KMS-11 (cell line): ENCODE measurements around the gene C15orf62.
A peak's percentile ranks its signal among the peaks of the same experiment; 100 is the strongest.

Experiments
- H2AFZ ChIP-seq: fragments of 200-600 bp; sonication (generic); 2 replicates; pipeline ENCODE4 v1.6.1; 2016; ENCODE audit warnings: antibody characterized with exemption, mixed run types, low read depth
- H3K27ac ChIP-seq: fragments of 200-600 bp; sonication (generic); 2 replicates; pipeline ENCODE4 v1.6.1; 2016; ENCODE audit warnings: mild to moderate bottlenecking, mixed run types
- H3K27me3 ChIP-seq: fragments of 200-600 bp; sonication (generic); 2 replicates; pipeline ENCODE4 v1.6.1; 2017; ENCODE audit warnings: mild to moderate bottlenecking, low read depth, mixed run types, moderate library complexity; ENCODE audit not compliant: insufficient read depth
- H3K36me3 ChIP-seq: fragments of 200-600 bp; sonication (generic); 2 replicates; pipeline ENCODE4 v1.6.1; 2017; ENCODE audit warnings: mild to moderate bottlenecking, mixed run types; ENCODE audit not compliant: insufficient read depth
- H3K4me1 ChIP-seq: fragments of 200-600 bp; sonication (generic); 2 replicates; pipeline ENCODE4 v1.6.1; 2016; ENCODE audit warnings: mild to moderate bottlenecking, low read depth, mixed run types; ENCODE audit not compliant: poor library complexity, severe bottlenecking
- H3K4me2 ChIP-seq: fragments of 200-600 bp; sonication (generic); 2 replicates; pipeline ENCODE4 v1.7.0; 2016; ENCODE audit warnings: mild to moderate bottlenecking, mixed run types
- H3K4me3 ChIP-seq: fragments of 200-600 bp; sonication (generic); IDR thresholded peaks from 2 replicates; pipeline ENCODE4 v1.6.1; 2017; ENCODE audit warnings: low read depth, low read length, mixed read lengths; ENCODE audit not compliant: insufficient read depth
- H3K79me2 ChIP-seq: fragments of 200-600 bp; sonication (generic); 2 replicates; pipeline ENCODE4 v1.6.1; 2016; ENCODE audit warnings: low read depth, mixed run types; ENCODE audit not compliant: insufficient read depth
- H3K9ac ChIP-seq: fragments of 200-600 bp; sonication (generic); 2 replicates; pipeline ENCODE4 v1.6.1; 2016; ENCODE audit warnings: mild to moderate bottlenecking, mixed run types
- H4K20me1 ChIP-seq: fragments of 200-600 bp; sonication (generic); 2 replicates; pipeline ENCODE4 v1.6.1; 2016; ENCODE audit warnings: mild to moderate bottlenecking, mixed run types; ENCODE audit not compliant: insufficient read depth
- CTCF ChIP-seq: fragments of 200-600 bp; sonication (generic); conservative IDR thresholded peaks from 2 replicates; pipeline ENCODE4 v1.6.1; 2017; ENCODE audit warnings: low read depth, mild to moderate bottlenecking, antibody characterized with exemption, low read length, moderate library complexity, mixed read lengths

The C15orf62 gene

GRCh38 chr15:40775740-40776536 is 6.2 kb downstream of the C15orf62 start:
- H3K27me3 ChIP-seq, result no peaks in the 10 kb centered on the region
- H3K36me3 ChIP-seq, result no peaks in the 10 kb centered on the region
- no peaks in the 10 kb centered on the region for H3K79me2 ChIP-seq
- H3K4me3 ChIP-seq, result no peak overlapping the region
- H3K27ac ChIP-seq, result peak overlapping the region; percentile 66; the same call in 1 of the 2 replicates
- peak overlapping the region; percentile 88 for H3K4me2 ChIP-seq
- TF ChIP-seq CTCF, result no peak
- no peaks in the 10 kb centered on the region for H4K20me1 ChIP-seq
- H3K4me1 ChIP-seq, result peaks cover 30% of the 10 kb centered on the region
- no peak overlapping the region for H2AFZ ChIP-seq
- peak overlapping the region; percentile 61; the same call in 1 of the 2 replicates for H3K9ac ChIP-seq

- Histone ChIP-seq H3K4me1 (peaks cover 30% of the 10 kb centered on the region), H3K79me2 (no peaks in the 10 kb centered on the region), H4K20me1 (no peaks in the 10 kb centered on the region), H3K27ac (peak overlapping the region; percentile 66), H2AFZ (peak overlapping the region; percentile 32; the same call in 1 of the 2 replicates), H3K27me3 (no peaks in the 10 kb centered on the region), H3K9ac (peak overlapping the region; percentile 61), H3K36me3 (no peaks in the 10 kb centered on the region), H3K4me2 (peak overlapping the region; percentile 88), H3K4me3 (no peak overlapping the region)
- TF ChIP-seq CTCF, result no peak
Measured at GRCh38 chr15:40776537-40777141, 6.9 kb downstream of the C15orf62 start.

GRCh38 chr15:40782609-40783227 is 12.9 kb downstream of the C15orf62 start:
- Histone ChIP-seq H4K20me1 (no peaks in the 10 kb centered on the region), H3K4me3 (no peak overlapping the region), H3K27me3 (no peaks in the 10 kb centered on the region), H3K36me3 (no peaks in the 10 kb centered on the region), H3K9ac (no peak overlapping the region), H2AFZ (0 out of 2 replicates have a peak overlapping the region, but pooled peaks have one; percentile 2), H3K27ac (no peak overlapping the region), H3K4me1 (peaks cover 53% of the 10 kb centered on the region), H3K79me2 (no peaks in the 10 kb centered on the region; the same call in 1 of the 2 replicates), H3K4me2 (peak overlapping the region; percentile 54)
- peak; percentile 79 for TF ChIP-seq CTCF

GRCh38 chr15:40785164-40785563 is 15.4 kb downstream of the C15orf62 start:
- no peaks in the 10 kb centered on the region; the same call in 1 of the 2 replicates for H3K79me2 ChIP-seq
- no peak overlapping the region for H3K27ac ChIP-seq
- H4K20me1 ChIP-seq, result no peaks in the 10 kb centered on the region
- no peak overlapping the region for H3K9ac ChIP-seq
- no peak overlapping the region; the same call in 1 of the 2 replicates for H3K4me2 ChIP-seq
- TF ChIP-seq CTCF, result no peak
- no peak overlapping the region for H3K4me3 ChIP-seq
- H2AFZ ChIP-seq, result no peak overlapping the region
- peaks cover 58% of the 10 kb centered on the region for H3K4me1 ChIP-seq
- no peaks in the 10 kb centered on the region for H3K27me3 ChIP-seq
- H3K36me3 ChIP-seq, result no peaks in the 10 kb centered on the region
